NCI-H82 treated with DMSO at 0.1 percent for 48 hours (cell line): ENCODE results near the gene PTGES3.
"Not testable (repeated sequence)": the region's sequence is repeated elsewhere in the genome, so short reads cannot be mapped to it uniquely, and the experiment has no call there.

ENCODE experiments used
- DNase-seq: peaks from one replicate; lab custom pipeline; 2025; ENCODE audit not compliant: unreplicated experiment; lab: John Stamatoyannopoulos, UW

Gene PTGES3

GRCh38 chr12:56688129-56688845 lies at the start of gene PTGES3:
PTGES3 (minus strand) TSS chr12:56688284; CDS start chr12:56687999, 285 bp downstream.
- DNase-seq = peak; percentile 91

- no peak for DNase-seq
These were observed 40.2 kb upstream of the PTGES3 start for GRCh38 chr12:56728139-56728861.

- DNase-seq = not testable (repeated sequence)
These were observed 38.2 kb upstream of the PTGES3 start for GRCh38 chr12:56726196-56726675.

GRCh38 chr12:56725723-56726102 lies 37.6 kb upstream of the PTGES3 start:
- DNase-seq = no peak

- peak; percentile 96 for DNase-seq
These were observed 37.1 kb upstream of the PTGES3 start, which contains the start of gene NACA for GRCh38 chr12:56724972-56725722. NACA (minus strand) TSS chr12:56725299; CDS start chr12:56724521, 778 bp downstream.

GRCh38 chr12:56724701-56724971 lies 36.6 kb upstream of the PTGES3 start:
- no peak for DNase-seq

GRCh38 chr12:56723889-56724700 lies 36.0 kb upstream of the PTGES3 start:
- no peak for DNase-seq

GRCh38 chr12:56723352-56723751 lies 35.3 kb upstream of the PTGES3 start:
- DNase-seq = no peak

GRCh38 chr12:56722832-56723231 lies 34.7 kb upstream of the PTGES3 start:
- no peak for DNase-seq

- no peak for DNase-seq
These were observed 33.6 kb upstream of the PTGES3 start for GRCh38 chr12:56721721-56722120.

- no peak for DNase-seq
These were observed 33.1 kb upstream of the PTGES3 start for GRCh38 chr12:56721216-56721615.

GRCh38 chr12:56720731-56721151 lies 32.7 kb upstream of the PTGES3 start:
- no peak for DNase-seq

GRCh38 chr12:56719056-56719455 lies 31.0 kb upstream of the PTGES3 start:
- DNase-seq = no peak

GRCh38 chr12:56718636-56719035 lies 30.6 kb upstream of the PTGES3 start:
- no peak for DNase-seq

GRCh38 chr12:56718149-56718548 lies 30.1 kb upstream of the PTGES3 start:
- DNase-seq = no peak

- no peak for DNase-seq
These were observed 29.1 kb upstream of the PTGES3 start for GRCh38 chr12:56716933-56717880.

GRCh38 chr12:56716458-56716857 lies 28.4 kb upstream of the PTGES3 start:
- no peak for DNase-seq

- no peak for DNase-seq
These were observed 27.7 kb upstream of the PTGES3 start for GRCh38 chr12:56715798-56716197.

- DNase-seq = no peak
These were observed 26.4 kb upstream of the PTGES3 start for GRCh38 chr12:56714431-56714929.

- no peak for DNase-seq
These were observed 25.3 kb upstream of the PTGES3 start for GRCh38 chr12:56713345-56713744.
